GM12873 (cell line): ENCODE results near the gene RAB11FIP4.

Experiments used
- TF ChIP-seq, protein P1 (sequence below): IDR thresholded peaks from 2 replicates; pipeline ENCODE4 v1.5.1; 2012; ENCODE audit warnings: low read depth, mild to moderate bottlenecking, moderate library complexity, low read length, control low read depth; ENCODE audit not compliant: insufficient read depth; ENCODE audit errors: missing control alignments

RAB11FIP4 gene

DNA sequence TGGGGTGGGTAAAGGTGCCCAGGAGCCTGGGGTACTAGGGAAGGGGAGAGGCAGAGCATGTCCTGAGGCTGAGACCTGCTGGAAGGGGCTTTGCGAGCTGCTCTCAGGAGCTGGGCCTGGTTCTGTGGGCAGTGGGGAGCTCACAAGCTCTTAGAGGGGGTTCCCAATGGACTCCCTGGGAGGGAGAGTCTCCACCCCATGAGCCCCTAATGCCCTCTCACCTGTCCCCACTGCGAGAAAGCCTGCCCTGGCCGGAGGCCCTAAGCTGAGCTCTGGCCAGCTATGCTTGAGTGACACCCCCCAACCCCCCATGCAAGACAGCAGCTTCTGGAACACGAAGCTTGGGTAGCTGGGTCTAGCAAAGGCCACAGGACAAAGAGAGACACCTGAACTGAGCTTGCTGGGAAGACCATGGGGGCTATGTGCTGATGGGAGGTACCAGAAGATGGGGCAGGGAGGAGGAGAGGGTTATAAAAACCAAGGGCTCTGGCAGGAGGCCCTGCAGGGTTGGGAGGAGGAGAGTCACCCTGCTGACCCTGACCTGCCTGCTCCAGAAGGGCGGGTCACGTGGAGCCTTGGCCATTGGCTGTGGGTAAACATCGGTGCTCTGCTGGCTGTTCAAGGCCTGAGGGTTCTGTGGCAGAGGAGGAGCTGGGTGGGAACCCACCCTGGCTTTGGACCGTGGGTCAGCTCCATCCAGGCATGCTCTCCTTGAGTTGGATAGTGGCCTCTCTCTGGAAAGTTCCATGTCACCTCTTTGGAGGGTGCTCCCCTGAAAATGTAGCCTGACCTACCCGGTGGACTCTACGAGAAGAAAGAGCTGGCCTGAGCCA is 106.7 kb downstream of the RAB11FIP4 start:
- TF ChIP-seq, protein P1, sequence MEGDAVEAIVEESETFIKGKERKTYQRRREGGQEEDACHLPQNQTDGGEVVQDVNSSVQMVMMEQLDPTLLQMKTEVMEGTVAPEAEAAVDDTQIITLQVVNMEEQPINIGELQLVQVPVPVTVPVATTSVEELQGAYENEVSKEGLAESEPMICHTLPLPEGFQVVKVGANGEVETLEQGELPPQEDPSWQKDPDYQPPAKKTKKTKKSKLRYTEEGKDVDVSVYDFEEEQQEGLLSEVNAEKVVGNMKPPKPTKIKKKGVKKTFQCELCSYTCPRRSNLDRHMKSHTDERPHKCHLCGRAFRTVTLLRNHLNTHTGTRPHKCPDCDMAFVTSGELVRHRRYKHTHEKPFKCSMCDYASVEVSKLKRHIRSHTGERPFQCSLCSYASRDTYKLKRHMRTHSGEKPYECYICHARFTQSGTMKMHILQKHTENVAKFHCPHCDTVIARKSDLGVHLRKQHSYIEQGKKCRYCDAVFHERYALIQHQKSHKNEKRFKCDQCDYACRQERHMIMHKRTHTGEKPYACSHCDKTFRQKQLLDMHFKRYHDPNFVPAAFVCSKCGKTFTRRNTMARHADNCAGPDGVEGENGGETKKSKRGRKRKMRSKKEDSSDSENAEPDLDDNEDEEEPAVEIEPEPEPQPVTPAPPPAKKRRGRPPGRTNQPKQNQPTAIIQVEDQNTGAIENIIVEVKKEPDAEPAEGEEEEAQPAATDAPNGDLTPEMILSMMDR: no peak

DNA sequence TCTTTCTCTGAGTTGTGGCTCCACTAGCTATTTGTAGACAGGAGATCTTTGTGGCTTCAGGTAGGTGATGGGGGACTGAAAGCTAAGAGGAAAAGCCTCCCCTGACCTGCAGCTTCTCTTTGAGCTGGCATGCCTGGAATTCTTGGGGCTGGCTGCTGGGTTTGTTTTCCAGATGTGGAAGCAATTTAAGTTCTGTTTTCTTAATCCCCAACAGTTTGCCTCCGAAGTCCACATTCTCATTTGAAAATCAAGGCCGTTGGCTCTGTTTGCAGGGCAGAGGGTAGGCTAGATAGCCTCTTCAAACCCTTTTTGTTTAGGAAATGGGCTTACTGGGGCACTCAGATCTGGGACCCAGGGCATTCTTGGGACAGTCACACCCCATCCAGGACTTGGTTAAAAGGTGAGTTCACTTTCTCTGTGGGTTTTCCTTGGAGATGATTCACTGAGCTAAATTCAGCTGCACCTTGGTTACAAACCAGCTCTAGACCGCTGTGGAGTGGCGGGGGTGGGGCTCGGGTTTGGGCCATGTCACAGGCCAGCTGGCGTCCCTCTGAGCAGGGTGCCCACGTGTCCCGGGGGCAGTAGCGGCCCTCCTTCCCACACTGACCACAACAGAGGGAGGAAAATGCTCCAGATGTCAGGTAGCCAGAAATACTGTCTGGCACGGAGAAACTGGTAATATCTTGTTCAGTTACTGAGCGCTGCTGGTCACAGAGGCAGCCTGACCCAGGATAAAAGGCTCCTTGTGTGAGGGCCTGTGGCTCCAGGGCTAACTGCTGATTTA is 108.5 kb downstream of the RAB11FIP4 start:
- TF ChIP-seq, protein P1: no peak

DNA sequence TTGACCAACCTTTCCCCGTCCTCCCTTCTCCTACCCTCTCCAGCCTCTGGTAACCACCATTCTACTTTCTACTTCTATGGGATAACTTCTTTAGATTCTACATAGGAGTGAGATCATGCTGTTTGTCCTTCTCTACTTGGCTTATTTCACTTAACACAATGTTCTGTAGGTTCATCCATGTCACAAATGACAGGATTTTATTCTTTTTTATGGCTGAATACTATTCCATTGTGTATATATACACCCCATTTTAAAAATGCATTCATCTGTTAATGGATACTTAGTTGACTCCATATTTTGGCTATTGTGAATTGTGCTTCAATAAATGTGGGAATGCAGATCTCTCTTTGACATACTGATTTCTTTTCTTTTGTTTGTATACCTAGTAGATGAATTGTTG is 115.0 kb downstream of the RAB11FIP4 start:
- TF ChIP-seq, protein P1: no peak

DNA sequence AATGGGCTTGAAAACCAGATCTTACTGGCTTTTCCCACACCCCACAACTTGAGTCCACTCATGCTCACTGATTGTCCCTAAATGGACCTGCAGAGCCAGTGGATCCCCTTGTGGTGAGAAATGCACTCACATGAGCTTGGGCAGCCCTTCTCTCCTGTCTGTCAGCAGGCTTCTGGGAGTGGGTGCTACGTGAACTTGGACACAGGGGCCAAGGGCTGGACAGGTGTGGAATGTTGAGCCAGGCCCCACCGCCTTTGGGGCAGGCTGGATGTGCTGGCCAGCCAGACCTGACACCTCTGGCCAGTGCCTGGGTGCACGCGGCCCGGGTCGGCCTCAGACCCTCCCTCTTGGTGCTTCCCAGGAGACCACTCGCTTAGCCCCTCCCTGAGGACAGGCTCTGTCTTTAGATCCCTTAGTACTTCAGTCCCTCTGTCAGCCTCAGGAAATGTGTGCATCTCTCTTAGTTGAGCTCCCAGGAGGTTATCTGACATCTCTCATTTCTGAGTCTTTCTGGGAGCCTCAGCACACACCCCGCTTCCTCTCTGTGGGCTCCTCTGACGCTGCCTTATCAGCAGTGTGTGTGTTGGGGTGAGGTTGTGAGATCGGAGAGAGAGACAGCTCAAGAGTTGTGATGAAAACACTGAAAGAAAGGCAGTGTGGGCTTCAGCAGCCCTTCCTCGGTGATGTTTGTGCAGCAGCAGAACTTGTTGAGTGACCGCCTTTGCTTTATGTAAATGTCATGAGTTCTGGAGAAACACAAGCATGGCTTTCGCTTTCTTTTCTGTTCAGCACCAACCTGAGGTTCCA is 117.0 kb downstream of the RAB11FIP4 start:
- TF ChIP-seq, protein P1: peak; percentile 84

DNA sequence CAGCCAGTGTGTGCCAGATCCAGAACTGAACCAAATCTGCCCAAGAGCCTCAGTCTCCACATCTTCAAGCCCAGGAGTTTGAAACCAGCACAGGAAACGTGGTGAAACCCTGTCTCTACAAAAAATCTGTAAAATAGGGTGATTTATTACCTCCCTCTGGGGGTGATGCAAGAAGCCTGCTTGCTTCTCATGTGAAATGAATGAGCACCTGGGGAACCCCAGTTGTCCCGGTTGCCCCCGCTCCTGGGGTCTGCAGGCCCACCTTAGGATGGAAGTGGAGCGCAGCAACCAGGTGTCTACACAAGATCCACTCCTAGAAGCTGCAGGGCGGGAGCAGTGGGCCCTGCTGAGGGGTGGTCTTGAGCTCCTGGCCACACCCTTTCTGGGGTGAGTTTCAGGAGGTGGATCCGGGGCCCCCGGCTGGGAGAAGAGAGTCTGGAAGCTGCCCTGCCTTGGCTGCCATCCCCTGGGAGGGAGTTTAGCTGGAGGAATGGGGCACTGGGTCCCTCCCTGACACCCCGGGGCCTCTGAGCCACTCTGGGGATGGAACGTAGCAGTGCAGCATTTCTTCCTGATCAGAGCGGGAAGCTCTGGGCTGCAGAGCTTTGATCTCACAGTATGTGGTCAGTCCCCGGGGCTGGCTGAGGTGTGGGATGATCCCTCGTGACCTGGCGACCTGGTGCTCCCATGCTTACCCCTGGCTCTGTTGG is 117.8 kb downstream of the RAB11FIP4 start:
- TF ChIP-seq, protein P1: no peak

DNA sequence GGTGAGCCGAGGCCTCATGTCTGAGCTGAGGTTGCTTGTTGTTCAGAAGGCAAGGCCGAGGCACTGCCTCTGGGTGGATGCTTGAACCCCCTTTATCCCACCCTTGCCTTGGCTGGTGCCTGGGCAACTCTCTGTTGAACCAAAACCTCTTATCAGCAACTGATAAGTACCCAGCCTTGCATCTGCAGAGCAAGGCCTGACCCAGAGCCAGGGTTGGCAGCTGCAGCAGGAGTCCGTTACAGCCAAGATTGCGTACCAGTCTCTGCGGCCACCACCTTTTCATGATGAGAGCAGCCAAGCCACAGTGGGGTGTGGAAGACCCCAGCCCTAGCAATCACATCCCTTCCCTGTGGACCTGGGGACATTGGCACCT is 118.3 kb downstream of the RAB11FIP4 start:
- TF ChIP-seq, protein P1: no peak
